GM15510 (cell line): ENCODE data around the gene PLAC8L1.

Source experiments
- POLR2A ChIP-seq: IDR thresholded peaks from 3 replicates; pipeline ENCODE4 v1.6.1; 2011; ENCODE audit warnings: borderline replicate concordance; ENCODE audit not compliant: insufficient read length; ENCODE audit errors: extremely low read depth

The PLAC8L1 gene

GRCh38 chr5:146105477-146105876 lies at the start of gene PLAC8L1:
Gene PLAC8L1, minus strand, starts transcription at chr5:146105577. Its CDS starts 1,266 bp downstream, at chr5:146104311.
- TF ChIP-seq POLR2A, result no peak

- no peak for TF ChIP-seq POLR2A
These were observed 46.6 kb upstream of the PLAC8L1 start for GRCh38 chr5:146151970-146152369.

DNA sequence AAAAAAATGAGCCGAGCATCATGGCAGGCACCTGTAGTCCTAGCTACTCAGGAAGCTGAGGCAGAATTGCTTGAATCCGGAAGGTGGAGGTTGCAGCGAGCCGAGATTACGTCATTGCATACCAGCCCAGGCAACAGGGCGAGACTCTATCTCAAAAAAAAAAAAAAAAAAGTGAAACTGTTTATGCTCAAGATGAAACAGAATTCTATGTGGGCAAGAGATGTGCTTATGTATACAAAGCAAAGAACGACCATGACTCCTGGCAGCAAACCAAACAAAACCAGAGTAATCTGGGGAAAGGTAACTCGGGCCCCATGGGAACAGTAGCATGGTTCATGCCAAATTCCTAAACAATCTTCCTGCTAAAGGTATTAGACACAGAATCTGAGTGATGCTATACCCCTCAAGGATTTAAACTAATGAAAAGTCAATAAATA lies 32.6 kb upstream of the PLAC8L1 start:
- no peak for TF ChIP-seq POLR2A

DNA sequence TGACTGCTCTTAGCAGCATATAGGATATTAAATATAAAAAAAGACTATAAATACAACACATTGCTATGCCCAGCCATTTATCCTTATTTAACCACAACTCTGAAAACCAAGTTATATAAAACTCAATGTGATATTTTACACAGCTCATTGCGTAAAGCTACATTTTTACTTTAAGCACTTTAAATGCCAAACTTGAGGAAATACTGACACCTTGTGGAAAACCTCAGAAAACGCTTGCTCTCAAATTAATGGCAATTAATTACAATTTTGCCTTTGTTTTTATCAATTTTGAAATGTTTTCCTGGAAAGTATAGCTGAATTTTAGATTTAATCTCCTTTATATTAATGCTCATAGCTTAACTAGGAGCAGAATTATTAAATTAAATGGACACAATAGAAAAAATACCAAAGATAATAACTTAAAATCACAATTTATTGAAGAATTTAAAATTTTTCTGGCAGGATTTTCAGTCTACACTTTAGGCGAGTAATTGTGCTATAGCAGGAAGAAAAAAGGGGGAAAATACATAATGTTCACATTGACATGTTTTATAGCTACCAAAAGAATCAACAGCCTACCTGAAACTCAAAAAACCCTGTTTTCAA lies 25.2 kb upstream of the PLAC8L1 start:
- TF ChIP-seq POLR2A, result no peak

DNA sequence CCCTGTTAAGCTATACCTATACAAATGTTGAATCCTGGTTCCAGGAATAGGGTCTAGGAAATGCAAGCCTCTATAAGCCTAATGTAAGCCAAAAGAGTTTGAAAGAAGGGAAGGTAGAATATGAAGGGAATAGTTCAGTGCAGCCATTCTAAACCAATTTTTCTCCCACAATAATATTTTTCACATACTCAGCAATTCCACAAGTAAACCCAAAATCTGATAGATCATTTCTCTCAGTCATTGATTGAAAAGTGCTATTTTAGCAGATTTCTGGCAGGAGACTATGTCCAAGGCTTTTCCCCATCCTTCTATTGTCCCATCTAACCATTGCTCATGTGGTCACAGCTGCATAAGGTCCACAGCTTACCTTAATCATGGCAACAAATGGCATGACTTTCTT lies 20.7 kb upstream of the PLAC8L1 start:
- no peak for TF ChIP-seq POLR2A

DNA sequence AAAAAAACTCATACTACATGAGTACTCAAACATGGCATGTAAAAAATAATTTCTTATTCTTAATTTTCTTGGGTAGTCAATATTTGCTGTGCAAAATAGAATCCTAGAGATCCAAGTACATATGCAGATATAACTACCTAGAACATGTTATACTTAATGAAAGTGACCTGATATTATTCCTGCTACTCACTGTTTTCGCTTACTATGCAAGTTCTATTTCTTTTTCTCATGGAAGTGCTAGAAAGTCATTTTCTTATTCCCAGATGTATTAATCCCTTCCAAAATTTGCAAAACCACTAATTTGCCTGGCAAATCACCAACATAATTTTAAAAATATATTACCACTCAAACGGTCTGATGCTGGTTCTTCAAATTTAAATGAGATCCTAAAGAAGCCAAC lies 19.2 kb upstream of the PLAC8L1 start:
- TF ChIP-seq POLR2A, result no peak

DNA sequence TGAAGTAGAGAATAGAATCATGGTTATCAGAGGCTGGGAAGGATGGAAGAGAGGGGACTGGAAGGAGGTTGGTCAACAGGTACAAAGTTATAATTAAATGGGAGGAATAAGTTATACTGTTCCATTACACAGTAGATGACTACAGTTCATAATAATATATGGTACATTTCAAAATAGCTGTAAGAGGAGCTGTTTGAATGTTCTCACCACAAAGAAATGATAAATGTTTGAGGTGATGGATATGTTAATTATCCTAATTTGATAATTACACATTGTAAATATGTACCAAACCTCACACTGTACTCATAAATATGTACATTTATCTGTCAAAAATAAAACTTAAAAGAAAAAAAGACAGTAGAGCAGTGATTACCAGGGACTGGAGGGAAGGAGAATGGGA lies 12.9 kb upstream of the PLAC8L1 start:
- TF ChIP-seq POLR2A, result no peak

GRCh38 chr5:146116361-146116760 lies 11.0 kb upstream of the PLAC8L1 start:
- no peak for TF ChIP-seq POLR2A

DNA sequence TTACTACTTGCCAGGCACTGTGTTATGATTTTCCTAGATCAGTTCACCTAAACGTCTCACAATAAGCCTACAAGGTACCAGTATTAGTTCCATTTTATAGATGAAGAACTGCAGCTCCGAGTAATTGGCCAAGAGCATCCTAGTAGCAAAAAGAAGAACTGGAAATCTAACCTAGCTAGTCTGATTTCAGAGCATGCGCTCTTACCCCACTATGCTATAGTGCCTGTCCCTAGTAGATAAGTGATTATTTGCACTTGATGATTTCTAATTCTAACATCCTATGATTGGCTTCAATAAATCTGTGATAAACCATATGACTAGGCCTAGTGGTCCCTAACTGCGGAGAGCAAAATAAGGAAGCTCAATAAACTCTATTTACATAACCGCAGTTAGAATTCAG lies 7.1 kb upstream of the PLAC8L1 start:
- no peak for TF ChIP-seq POLR2A

GRCh38 chr5:146111409-146111808 lies 6.0 kb upstream of the PLAC8L1 start:
- TF ChIP-seq POLR2A, result no peak

DNA sequence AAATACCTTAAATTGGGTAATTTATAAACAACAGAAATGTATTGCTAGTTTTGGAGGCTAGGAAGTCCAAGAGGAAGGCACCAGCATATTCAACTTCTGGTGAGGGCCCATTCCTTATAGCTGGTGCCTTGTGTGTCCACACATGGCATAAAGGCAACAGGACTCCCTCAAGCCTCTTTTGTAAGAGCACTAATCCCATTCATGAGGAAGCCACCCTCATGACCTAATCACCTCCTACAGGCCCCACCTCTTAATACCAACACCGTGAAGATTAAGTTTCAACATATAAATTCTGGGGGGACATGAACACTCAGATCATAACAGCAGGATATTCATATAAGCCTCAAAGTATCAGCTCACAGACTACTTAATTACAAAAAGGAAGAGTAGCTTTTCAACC lies 4.0 kb upstream of the PLAC8L1 start:
- no peak for TF ChIP-seq POLR2A

DNA sequence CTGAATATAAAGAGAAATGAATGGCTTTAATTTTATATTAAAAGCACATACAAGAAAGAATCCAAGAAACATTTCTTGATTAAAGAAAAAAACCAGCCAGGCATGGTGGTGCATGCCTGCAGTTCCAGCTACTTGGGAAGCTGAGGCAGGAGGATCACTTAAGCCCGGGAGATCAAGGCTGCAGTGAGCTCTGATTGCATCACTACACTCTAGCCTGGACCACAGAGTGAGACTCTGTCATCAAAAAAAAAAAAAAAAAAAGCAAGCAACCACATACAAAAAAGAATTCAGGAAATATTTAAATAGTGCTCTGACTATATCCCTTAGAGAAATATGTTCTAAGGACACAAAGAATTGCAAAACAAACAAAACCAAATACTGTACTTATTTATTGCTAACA lies 2.5 kb upstream of the PLAC8L1 start:
- TF ChIP-seq POLR2A, result no peak

DNA sequence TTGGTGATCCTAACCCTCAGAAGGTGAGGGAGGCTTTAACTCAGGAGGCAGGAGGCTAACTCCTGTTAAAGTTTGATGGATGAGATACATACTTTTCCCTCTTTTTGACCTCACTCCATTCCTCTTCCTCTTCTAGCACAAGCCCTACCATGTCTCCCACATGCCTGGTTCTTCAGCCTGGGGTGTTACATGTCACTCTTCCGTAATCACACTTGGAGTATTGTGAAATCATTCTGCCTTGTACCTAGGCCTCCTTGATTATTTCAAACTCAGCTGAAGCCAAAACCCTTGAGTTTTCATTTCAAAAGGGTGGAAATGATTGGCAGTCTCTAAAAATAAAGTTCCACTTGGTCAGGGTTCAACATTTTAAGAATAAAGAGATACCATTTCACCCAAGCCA lies 1.8 kb downstream of the PLAC8L1 start:
- TF ChIP-seq POLR2A, result no peak

DNA sequence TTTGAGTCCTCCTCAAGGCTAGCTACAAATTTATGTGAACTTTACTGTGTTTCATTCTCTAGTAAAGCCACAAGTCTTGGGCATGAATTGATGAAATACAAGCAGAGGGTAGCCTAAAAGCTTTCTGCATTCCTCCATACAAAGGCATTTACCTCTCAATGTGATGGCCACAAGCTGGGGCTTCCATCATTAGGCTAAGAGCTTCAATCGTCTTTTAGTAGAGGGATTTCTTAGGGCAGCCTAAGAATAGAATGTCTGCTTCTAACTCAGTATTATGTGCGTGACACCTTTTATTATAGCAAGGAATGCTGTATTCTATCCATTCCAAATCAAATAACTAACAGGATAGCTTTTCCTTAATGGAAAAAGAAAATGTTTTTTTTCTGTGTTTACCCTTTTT lies 3.7 kb downstream of the PLAC8L1 start:
- TF ChIP-seq POLR2A, result no peak

- no peak for TF ChIP-seq POLR2A
These were observed 7.3 kb downstream of the PLAC8L1 start for GRCh38 chr5:146098047-146098446.

DNA sequence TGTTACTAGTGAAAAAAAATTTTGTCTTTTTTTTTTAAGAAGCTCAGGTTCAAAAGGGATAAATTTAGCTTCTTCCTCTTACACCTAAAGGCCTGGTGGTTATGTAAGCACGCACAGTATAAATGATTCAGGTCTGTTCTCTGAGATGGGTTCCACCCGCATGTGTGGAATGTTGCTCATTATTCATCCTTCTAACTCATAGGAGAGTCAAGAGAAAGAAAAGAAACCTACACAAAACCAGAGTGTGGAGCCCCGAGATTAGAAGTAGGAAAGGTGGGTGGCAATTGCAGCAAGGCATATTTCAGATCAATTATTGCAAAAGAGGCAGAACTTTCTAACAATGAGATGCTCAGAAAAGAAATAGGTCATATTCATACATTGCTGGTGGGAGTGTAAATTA lies 13.5 kb downstream of the PLAC8L1 start:
- TF ChIP-seq POLR2A, result no peak

GRCh38 chr5:146089287-146089686 lies 16.1 kb downstream of the PLAC8L1 start:
- no peak for TF ChIP-seq POLR2A
